Choroid plexus epithelial cell (primary cell): ENCODE results near the gene MAPK13.

Experiments used
- DNase-seq: peaks from one replicate; pipeline ENCODE4 v3.0.0-alpha.2; 2010; ENCODE audit warnings: low read depth
- H3K4me3 ChIP-seq: 2 replicates; pipeline ENCODE4 v1.5.1; 2011; ENCODE audit warnings: low read depth, mild to moderate bottlenecking, control low read depth, low read length, moderate library complexity
- TF ChIP-seq, protein P1 (sequence below): conservative IDR thresholded peaks from 2 replicates; pipeline ENCODE4 v1.5.1; 2011; ENCODE audit warnings: low read depth, mild to moderate bottlenecking, control low read depth, inconsistent platforms, low read length, moderate library complexity

The MAPK13 gene

DNA sequence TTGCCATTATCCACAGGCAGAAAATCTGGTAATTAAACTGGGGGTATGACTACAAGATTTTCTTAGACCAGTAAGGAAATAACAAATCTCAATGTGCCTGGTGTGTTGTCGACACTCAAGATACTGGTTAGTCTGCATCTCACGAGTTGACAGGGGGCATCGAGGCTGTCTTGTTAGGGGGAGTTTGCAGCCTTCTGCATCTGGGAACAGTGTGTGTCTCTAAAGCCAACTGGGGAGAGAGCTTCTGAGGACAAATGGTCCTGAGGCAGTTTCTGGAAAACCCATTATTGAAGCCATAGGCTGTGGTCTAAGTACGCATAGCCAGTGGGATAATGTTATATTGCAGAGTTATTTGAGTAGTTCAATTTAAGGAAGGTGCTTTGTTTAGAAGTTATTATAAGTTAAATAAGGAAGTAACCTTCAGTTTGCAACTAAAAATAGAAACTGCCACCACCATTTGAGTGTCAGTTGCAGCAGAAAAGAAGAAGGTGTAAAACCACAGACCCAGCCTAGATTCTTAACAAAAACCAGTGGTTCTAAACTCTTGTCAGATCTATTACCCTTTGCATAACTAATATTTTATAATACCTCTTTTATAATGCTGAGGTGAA is 15.4 kb upstream of the MAPK13 start:
- TF ChIP-seq, protein P1, sequence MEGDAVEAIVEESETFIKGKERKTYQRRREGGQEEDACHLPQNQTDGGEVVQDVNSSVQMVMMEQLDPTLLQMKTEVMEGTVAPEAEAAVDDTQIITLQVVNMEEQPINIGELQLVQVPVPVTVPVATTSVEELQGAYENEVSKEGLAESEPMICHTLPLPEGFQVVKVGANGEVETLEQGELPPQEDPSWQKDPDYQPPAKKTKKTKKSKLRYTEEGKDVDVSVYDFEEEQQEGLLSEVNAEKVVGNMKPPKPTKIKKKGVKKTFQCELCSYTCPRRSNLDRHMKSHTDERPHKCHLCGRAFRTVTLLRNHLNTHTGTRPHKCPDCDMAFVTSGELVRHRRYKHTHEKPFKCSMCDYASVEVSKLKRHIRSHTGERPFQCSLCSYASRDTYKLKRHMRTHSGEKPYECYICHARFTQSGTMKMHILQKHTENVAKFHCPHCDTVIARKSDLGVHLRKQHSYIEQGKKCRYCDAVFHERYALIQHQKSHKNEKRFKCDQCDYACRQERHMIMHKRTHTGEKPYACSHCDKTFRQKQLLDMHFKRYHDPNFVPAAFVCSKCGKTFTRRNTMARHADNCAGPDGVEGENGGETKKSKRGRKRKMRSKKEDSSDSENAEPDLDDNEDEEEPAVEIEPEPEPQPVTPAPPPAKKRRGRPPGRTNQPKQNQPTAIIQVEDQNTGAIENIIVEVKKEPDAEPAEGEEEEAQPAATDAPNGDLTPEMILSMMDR, result no peak

DNA sequence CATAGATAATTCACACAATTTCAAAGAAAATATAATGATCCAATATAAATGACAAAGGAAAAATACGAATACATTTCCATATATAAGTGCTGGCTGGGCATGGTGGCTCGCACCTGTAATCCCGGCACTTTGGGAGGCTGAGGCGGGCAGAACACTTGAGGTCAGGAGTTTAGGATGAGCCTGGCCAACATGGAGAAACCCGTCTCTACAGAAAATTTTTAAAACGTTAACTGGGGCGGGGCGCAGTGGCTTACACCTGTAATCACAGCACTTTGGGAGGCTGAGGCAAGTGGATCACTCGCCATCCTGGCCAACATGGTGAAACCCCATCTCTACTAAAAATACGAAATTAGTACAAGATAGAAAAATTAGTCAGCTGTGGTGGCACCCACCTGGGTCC is 14.9 kb upstream of the MAPK13 start:
- no peak overlapping the region for H3K4me3 ChIP-seq
- TF ChIP-seq, protein P1, result no peak
- DNase-seq, result no peak

More for the DNA sequence above, 15.4 kb upstream of the MAPK13 start:
- H3K4me3 ChIP-seq, result no peak overlapping the region
- no peak for DNase-seq

DNA sequence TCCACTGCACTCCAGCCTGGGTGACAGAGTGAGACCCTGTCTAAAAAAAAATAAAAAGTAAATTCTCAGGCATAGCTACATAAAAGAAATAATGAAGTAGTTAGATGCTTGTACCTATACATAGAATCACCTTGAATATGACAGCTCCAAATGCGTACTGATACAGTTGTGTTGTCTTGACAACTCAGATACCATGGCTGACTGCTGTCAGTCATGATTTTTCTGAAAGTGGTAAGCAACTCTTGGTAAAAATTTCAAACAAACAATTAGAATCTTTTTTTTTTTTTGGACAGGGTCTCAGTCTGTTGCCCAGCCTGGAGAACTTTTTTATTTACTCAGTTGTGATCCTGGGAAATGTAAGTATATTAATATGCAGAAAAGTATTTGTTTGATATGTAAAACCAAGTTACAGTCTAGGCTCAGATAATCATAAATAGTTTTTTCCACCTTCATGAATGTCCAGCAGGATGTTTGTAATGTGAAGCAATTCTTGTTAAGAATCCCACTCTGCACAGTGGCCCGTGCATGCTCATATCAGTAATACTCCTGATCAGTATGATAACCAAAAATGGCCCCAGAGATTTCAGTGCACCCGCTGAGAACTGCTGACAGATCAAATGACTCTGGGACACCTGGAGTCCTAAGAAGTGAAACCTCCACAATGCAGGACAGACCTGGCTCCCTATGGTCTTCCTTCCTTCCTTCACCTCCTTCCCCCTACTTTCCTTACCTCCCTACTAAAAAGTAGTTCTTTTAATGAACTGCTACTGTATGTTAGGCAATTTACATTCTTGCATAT is 14.0 kb upstream of the MAPK13 start:
- TF ChIP-seq, protein P1, result no peak
- H3K4me3 ChIP-seq, result no peak overlapping the region
- DNase-seq, result no peak

DNA sequence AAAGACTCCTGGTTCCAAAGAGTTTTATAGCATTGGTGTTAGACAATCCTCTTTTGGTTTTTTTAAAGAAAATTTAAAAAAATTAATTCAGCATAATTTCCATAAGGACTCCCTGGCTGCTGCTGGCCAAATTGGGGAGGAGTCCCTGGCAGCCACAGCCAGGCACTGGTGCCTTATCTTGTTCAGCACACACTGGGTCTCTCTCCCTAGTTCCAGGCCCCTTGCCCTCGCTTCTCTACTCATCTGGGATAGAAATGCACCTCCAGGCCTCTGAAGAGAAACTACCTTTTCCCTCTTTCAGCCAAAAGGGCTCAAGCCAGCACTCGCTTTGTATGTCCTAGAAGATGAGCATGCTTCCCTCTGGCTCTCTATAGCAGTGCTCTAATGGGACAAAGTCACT is 13.4 kb upstream of the MAPK13 start:
- TF ChIP-seq, protein P1, result no peak
- no peak for DNase-seq
- H3K4me3 ChIP-seq, result no peak overlapping the region

DNA sequence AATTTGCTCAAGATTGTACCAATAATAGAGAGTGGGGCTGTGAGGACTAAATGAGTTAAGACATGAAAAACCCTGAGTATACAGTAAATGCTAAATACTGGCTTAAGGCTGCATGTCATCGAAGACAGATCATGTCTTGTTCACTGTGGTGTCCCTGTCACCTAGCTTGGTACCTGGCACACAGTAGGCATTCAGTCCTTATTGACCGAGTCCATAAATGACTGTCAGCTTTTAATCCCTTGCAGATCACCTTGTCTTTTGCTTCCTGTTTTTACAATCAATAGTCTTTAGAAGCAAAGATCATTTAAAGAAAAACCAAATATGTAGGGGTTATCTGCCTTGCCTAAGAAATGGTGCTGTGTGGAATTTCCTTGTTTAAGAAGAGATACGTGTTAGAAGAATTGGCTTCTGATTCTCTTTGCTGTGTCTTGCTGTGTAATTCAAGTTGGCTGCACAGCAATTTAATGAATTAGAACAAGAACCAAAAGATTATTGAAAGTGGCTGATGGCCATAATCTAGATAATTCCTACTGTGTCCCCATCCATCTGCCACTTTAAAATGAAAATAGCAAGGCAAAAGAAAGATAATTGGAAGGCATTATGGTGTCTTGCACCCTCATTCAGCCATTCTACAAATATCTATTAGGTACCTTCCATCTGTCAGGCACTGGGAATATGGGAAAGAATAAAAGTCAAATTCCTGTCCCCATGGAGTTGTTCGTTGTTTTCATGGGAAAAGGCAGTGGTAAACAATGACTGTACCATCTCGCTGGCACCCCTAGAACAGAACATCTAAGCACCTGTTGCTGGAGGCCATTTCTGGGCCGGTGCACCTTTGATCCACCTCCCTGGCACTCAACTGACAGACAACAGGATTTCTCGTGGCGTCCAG is 12.4 kb upstream of the MAPK13 start:
- H3K4me3 ChIP-seq, result no peak overlapping the region
- TF ChIP-seq, protein P1, result no peak
- DNase-seq, result no peak

DNA sequence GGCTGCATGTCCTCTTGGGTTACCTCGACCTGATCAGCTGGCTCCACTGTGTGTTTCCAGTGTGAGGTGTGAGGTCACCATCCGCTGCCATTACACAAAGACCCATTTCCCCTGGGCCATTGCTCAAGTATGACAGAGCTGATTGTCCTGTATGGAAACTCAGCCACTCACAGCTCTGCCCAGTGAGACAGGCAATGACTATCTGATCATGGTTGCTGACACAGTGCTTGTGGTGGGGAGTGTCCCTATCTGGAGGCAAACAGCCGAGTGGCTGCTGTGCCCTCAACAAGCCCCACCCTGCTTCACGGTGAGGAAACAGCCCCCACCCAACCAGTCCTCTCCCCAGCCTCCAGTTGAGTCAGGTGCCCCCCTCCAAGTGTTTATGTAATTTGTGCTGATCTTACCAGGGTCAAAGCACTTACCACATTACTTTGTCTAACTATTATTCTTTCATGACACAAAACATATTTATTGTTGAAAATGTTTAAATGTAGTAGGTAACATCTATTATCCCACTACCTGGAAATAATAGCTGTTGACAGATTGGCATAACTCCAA is 11.7 kb upstream of the MAPK13 start:
- no peak overlapping the region for H3K4me3 ChIP-seq
- TF ChIP-seq, protein P1, result no peak
- DNase-seq, result no peak
